NCI-H524 treated with DMSO at 0.1 percent for 48 hours (cell line): ENCODE results near the gene NUP88.
A peak's percentile ranks its signal among the peaks of the same experiment; 100 is the strongest.

Source experiments
- DNase-seq: peaks from one replicate; lab custom pipeline; 2025; lab: John Stamatoyannopoulos, UW

NUP88 gene

DNA sequence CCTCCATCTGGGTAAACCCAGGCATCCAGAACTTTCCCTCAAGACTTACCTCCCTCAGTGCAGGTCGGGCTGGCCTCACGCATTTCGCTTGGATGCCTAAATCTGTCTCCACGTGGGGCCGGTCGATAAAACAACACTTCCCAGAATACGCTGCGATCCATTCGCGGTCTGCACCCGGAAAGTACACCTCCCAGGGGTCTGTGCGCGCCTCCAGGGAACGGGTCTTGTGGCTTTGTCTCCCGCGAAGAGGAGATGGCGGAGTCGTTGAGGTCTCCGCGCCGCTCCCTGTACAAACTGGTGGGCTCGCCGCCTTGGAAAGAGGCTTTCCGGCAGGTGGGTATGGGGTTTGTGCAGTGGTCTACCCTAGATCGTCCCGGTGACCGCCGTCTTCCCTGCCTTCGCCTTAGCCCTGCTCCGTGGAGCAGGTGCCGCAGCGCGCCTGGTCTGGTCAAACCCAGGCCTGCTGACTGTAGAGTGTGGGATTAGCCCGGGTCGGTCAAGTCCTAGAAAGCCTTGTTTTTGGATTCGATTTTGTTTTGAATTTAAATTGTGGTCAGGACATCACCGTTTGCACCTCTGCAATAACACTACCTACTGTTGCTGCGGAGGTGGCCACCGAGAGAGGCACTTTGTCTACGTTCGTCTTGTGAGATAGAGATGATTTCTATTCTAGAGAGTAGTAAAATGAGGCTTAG, 644 bp upstream of the NUP88 start, which contains the start of gene RPAIN:
TSS of gene RPAIN (plus strand) at position 224 of the 695 bp plus-strand sequence. CDS start at position 253, 29 bp downstream.
- peak; percentile 88 for DNase-seq

DNA sequence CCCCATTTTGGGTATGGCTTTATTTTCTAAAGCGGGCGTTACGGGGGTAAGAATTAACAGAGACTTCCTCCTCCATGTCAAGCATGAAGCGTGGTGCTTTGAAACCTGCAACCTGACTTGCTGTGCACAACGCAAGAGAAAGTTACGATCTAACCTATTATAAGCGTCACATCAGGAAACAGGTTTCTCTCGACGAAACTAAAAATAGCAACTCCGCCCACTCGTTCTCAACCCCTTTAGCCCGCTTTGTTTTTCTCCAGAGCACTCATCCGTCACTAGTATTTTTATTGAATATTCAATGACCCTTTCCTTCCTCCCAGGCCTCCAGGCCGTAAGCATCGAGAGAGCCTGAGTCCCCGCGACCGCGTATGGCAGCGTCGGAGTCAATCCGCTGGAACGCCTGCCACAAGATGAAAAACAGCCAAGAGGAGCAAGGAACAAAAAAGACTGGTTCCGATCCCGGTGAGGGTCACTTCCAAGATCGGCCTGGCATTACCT, 555 bp downstream of the NUP88 start:
- no peak for DNase-seq

DNA sequence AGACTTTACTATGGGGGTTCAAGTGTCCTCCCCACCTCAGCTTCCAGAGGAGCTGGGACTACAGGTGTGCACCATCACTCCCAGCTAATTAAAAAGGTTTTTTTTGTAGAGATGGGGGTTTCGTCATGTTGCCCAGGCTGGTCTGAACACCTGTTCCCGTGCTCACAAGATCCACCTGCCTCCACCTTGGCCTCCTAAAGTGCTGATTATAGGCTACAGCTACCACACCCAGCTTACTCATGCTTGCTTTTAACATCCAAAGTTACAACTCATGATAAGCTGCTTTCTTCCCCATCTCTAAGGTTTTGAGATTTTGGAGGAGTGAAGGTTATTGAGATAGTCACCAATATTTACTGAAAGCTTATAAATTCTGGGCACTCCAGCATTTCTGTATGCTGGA, 2.6 kb downstream of the NUP88 start:
- no peak for DNase-seq

DNA sequence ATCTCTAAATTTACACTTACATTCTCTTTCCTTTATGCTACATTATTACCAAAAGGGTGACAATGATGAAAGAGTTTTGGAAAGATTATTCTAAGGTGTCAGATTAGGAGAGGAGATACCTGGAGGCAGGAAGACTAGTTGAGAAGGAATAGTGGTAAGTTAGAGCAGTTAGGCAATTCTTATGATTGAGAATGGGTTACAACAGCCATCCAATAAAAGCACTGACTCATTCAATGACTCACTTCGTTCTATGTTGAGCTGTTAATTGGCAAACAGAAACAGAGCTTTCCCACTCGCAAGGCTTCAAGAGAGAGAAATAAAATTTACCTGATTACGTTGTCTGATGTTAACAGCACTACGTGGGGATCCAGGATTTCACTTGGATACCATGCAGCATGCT, 5.8 kb downstream of the NUP88 start:
- DNase-seq, result no peak

DNA sequence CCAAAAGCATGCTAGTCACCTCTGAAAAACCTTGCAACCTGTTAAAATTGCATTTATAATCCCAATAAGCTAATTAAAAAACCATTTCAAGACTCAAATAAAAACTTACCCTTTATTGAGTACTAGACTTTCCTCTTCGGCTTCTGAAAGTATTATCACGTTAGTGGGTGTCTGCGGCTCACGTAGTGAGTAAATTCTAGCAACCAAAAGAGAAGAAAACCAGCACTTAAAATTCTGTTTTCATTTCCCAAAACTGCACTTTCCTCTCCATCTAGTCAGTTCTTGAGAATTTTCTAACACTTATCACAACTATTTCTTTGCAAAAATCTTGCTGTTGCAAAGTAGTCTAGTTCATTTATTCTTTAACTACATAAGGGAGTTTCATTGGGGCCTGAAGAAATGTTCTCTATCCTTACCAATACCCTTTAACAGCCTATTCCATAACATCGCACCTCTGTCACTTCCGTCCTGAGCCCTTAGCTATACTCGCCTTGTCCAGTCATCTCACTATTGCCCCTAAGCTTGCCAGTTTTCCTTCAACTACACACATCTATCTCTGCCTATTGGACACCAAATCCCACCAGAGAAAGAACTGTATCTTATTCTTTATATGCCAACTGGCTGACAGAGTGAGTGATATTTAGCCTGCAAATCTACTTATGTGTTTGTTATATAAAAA, 8.7 kb downstream of the NUP88 start:
- DNase-seq, result no peak

DNA sequence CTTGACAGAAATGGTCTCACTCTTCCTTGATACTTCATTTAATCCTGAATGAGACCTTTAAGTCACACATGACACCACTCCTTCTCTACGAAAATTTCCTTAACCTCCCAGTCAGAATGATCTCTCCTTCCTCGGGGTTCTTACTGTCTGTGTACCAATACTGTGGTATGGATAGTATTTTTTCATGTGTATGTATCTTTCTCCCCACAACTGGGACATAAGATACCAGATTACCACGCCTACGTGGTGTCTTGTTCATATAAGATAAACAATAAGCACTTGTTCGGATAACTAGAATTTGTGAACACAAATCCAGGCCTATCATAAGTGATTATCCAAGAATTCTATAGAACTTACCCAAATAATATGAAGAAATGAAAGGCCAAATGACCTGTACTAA, 11.3 kb downstream of the NUP88 start:
- DNase-seq, result no peak

DNA sequence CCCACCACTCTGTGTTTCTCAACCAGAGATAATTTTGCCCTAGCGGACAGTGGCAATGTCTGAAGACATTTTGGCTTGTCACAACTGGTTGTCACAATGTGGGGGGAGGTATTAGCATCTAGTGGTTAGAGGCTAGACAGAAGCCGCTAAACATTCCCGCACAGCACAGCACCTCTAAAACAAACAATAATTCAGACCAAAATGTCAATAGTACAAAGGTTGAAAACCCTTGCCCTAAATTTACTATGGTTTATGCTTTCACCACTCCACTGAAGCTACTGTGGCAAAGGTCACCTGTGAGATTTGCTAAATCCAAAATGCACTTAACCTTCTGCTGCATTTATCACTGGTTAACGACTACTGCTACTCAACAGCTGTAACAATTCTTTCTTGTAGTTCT, 14.1 kb downstream of the NUP88 start:
- DNase-seq, result no peak

DNA sequence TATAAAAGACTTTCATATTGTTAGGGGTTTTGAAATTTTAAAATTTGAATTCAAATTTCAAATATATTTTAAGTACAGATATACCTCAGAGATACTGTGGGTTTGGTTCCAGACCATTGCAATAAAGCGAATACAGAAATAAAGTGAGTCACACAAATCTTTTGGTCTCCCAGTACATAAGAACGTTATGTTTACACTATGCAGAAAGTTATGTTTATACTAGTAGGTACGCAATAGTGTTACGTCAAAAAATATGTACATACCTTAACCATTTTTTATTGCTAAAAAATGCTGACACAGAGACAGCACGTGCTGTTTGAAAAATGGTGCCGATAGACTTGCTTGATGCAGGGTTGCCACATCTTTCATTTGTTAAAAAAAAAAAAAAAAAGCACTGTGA, 19.7 kb downstream of the NUP88 start:
- DNase-seq, result no peak

DNA sequence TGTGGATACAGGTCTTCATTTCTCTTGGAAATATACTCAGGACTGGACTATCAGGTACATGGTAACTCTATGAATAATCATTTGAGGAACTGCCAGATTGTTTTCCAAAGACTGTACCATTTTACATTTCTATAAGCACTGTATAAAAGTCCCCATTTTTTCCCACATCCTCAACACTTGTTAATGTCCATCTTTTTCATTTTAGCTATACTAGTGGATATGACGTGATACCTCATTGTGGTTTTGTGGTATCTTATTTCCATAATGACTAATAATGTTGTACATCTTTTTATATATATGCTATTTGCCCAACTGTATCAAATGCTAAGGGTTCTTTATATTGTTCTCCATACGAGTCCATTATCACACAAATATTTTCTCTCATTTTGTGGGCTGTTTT, 22.9 kb downstream of the NUP88 start:
- DNase-seq, result no peak

DNA sequence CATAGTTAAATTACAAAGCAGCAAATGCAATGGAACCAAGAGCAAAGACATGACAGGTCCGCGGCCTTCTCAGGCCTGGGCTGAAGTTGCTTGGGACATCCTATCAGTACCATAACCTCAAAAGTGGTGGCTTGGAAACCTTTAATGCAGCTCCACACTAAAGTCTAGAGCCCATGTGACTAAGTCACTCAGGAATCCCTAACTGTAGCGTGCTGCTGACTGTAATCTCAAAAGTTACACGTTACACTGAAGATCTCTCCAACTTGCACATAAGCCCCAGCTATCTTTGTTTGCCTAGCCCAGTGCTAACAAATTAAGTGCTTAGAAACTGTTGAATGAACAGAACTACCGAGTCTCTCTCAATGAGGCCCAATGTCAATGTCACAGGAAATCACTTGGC, 27.8 kb downstream of the NUP88 start:
- DNase-seq, result no peak

DNA sequence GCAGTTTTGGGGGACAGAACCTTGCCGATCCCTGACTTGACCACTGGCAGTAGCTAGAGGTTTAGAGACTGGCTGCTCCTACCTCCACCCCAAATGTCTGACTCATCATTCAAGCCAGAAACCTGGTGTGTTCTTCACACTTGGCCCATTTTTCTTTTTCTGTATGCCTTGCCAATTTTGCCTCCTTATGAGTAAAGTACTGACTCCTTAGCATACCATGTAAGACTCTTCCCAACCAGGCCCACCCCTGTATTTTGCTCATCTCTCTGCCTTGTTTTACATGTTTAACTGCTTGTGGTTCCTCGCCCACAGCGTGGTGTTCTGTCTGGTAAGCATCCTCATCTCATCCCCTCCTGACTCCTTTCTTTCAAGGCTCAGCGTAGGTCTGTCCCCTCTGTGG, 37.9 kb downstream of the NUP88 start:
- DNase-seq, result no peak

DNA sequence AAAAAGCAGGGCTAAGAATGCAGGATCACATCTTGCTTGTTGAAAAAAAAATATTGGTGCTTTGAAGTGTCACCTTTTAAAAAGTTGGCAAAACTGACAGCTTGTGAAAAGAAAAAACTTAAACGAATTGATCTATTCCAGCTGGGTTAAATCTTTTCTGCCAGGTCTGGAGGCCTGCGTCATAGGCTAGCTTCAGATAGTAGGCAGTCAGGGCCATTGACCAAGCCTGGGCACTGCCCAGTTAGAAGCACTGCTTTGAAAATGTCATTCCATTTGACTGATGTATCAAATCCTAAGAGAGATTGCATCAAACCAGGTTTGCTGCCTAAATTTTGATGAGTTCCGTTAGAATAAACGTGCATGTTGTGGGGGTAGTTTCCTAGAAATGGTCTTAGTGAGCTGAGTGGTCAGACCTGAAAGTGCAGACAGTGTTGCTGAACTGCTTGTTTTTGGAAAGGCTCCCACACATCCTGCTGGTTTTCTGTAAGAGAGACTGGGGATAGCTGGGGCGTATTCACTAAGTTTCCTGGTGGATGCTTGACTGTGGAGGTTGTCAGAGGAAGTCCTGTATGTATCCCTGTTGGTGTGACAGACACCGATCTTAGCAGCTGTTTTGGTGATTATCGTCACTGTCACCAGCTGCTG, 38.8 kb downstream of the NUP88 start:
- no peak for DNase-seq

DNA sequence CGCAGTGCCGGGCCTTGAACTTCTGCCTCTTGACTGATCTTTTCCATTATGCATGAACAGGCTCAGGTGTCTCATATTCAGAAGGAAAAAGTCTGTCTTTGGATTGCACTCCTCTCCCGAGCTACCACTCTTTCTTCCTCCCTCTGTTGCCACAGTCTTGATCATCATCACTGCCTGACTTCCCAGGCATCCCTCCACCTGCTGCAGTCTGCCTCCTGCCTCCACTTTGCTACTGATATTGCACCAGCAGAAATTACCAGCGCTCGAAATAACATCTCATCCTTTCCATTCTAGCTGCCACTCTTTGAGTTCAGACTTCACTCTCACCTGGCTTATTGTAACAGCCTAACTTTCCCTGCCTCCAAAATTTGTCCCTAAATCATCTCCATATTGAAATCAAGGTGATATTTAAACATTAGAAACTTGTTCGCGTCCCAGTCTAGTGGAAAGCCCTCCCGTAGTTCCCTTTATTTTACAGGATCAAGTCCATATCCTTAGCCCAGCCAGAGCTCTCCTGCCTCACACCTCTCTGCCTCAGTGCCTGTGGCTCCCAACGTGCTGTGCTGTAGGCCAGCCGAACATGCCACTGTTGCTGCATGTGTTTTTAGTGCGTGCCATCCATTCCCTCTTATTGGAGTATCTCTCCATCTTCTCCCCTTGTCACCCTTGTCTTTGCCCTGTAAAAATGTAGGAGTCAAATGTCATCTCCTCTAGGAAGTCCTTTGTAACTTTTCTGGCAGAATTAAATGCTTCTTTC, 39.9 kb downstream of the NUP88 start:
- no peak for DNase-seq

DNA sequence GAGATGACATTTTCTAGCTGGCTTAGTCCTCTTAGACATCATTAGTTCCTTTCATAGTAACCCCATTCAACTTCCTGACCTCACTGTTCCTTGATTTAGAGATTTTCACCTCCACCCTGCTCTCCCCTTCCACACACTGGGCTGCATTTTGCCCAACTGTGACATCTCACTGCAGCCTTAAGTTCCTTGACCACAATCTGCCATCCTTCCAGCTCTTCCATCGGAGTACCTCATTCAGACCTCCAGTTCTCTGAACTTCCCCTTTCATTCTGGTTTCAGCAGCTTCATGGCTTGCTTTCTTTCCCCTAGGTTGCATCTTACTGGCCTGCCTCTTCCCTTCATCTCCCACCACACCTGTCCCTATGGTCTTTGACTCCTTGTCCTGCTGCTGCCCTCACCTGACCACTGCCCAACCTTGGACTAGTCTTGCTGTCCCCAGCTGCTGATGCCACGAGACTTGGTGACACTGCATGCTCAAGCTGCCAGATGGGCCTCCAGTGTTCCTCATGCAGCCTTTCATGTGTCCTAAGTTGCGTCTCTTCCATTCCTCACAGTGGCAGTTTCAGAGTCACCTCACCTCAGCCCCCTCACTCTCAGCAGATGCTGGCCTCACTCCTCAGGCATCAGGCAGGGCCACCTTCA, 40.8 kb downstream of the NUP88 start:
- DNase-seq, result no peak

DNA sequence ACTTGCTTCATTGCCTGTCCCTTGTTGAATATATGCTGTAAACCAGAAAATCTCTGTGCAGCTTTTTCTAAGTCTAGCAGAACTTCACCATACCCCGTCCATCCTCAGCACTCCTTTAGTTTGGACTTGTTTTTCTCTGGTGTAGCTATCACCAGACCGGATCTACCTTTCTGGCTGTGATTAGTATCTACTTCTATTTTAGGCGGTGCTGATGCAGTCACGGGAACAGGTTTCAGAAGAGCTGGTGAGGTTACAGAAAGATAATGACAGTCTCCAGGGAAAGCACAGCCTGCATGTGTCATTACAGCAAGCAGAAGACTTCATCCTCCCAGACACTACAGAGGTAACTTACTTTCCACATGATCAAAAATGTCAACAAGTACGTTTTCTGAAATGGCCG, 46.4 kb downstream of the NUP88 start:
- no peak for DNase-seq

DNA sequence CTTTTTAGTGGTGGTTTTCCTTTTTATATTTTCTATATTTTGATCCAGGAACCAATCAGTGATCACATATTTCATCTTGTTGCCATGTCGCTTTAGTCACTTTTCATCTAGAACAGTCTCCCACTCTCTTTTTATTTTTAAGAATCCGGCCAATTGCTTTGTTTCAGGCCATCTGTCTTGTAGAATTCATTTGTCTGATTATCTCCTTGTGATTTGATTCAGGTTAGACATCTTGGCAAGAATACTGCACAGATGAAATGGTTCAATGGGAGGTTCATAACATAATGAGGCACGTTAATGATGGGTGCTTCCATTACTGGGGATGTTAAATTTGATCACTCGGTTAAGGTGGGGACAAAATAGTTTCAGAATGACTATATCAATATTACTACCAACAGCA, 49.1 kb downstream of the NUP88 start:
- no peak for DNase-seq

DNA sequence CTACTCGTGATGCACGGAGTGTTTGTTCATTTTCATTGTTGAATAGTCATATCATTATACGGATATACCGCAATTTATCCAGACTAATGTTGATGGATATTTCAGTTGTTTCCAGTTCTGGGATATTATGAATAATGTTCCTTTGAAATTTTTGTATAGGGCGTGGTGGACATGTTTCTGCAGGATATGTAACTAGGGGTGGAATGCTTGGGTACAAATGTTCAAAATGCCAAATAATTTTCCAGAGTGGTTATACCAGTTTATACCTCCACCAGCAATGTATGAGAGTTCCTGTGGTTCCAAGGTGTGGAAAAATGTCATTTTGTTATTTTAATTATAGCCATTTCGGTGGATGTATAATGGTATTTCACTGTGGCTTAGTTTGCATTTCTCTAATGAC, 53.6 kb downstream of the NUP88 start:
- no peak for DNase-seq

DNA sequence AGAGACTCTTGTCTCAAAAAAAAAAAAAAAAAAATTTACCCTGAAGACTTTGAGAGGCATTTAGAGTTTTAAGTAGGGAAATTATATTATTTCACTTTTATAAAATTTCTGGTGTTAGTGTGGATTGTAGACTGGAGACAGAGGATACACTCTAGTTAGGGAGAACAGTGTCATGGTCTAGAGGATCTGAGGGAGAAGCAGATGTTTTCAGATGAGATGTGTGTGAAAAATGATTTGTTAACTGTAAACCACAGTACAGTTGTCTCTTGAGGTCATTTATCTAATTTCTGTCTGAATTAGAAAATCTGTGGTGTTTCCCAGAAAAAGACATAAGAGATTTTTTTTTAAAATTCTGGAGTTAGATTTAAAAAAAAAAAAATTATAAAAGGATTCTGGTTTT, 54.8 kb downstream of the NUP88 start:
- DNase-seq, result no peak

DNA sequence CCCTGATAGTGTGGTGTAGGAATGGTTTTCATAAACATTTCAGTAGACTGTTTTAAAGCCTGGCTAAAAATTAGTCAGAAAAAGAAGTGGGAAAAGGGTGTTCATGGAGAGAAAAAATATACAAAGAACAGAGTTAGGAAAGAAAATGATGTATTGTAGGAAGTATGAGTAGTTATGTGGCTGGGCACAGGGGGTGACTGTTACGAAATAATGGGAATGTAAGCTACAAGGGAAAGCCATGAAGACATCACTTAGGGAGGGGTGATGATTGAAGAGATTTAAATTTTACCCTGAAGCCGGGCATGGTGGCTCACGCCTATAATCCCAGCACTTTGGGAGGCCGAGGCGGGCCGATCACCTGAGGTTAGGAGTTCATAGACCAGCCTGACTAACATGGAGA, 55.3 kb downstream of the NUP88 start:
- no peak for DNase-seq

DNA sequence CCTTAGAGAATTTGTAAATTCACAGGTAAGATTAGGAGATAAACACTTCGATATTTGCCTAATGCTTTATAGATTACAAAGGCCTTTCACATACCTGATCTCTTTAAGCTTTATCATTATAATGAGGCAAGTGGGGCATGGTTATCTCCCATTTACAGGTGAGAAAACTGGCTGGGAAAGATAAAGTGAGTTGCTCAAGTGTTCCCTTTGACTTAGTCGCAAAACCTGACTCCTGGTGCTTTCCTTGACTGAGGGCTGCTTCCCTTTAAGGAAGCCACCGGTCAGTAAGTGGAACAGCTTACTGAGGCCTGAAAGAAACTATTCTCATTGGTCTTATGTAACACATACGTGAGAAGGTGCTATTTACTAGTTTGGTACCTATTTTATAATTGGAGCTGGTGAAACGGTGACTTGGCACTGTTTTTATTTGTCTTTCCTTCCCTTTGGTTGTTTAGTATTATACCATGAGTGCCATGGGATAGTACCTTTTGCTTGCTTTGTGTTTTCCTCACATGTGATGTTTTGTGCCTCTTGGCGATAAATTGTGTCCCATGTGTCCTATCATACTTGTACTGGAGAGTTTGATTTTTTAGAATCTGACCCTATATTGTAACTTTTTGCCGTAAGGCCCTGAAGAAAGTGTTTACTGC, 57.2 kb downstream of the NUP88 start:
- DNase-seq, result no peak

DNA sequence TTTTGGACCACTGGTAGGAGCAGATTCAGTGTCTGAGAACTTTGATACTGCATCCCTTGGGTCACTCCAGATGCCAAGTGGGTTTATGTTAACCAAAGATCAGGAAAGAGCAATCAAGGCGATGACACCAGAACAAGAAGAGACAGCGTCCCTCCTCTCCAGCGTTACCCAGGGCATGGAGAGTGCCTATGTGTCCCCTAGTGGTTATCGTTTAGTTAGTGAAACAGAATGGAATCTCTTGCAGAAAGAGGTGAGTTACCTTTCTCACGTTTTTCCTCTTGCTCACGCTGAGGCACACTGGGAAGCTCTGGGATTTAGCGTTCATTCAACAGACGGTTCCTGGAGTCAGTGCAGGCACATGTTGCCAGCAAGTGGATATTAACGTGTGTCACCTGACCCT, 58.0 kb downstream of the NUP88 start:
- DNase-seq, result no peak
